ENCODE measurements around the gene SFXN5.

- TF ChIP-seq POLR2AphosphoS5 (IDR thresholded peaks at IDR 0.05) (no peak), POLR2A (IDR thresholded peaks at IDR 0.05) (no peak)
These were observed 106.5 kb downstream of the SFXN5 start for GRCh38 chr2:72965016-72965415.

Measured in prostate gland (tissue), 1 donor.